ENCODE data around the gene SPHK2. TPM values are rescaled to one million over a fixed set of nuclear protein-coding genes. Genes with fewer than 3 reads are reported as not detected.

SPHK2 gene
- total RNA-seq, 4 donors from 2014 or later, result 17.1 to 45.4 (median 31.4) TPM

DNA sequence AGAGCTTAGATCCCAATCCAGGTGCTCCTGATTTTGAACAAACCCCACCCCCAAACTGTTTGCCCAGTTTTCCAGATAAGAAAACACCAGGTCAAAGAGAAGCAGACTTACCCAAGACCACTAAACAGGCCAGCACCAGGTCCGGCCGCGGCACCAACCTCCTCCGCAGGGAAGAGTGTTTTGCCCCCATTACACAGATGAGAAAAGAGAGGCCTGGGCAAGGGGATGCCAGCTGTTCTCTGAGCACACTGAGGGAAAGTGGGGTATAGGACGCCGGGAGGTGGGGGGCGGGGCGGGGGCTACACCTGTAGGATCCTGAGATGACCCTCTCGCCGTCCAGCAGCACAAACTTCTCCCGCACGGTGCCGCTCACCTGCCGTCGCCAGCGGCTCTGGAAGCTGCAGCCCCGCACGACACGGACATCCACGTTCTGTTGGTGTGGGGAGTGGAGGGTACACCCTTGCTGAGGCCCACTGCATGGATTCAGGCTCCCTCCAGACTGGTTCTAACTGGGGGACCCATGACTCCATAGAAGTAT, 9.7 kb upstream of the SPHK2 start:
- intact Hi-C loops (cut with DNase I), result no loop called here
- peaks cover under 1% of the 10 kb centered on the region in 2 donors for H3K36me3 ChIP-seq
- H3K27ac ChIP-seq, result no peak overlapping the region
- no peaks in the 10 kb centered on the region for H3K27me3 ChIP-seq
- TF ChIP-seq POLR2A (IDR thresholded peaks at IDR 0.05) (no peak), CTCF (IDR thresholded peaks at IDR 0.05) (no peak)
- H3K4me3 ChIP-seq (replicated peaks in 1 of 3), result no peak overlapping the region
- H3K9me3 ChIP-seq, result no peaks in the 10 kb centered on the region
- no peaks in the 10 kb centered on the region for H3K4me1 ChIP-seq
- WGBS, 2 donors, result 92 to 96% methylated on average over 16 to 20 of the region's 20 CpGs
- DNase-seq, result no peak

DNA sequence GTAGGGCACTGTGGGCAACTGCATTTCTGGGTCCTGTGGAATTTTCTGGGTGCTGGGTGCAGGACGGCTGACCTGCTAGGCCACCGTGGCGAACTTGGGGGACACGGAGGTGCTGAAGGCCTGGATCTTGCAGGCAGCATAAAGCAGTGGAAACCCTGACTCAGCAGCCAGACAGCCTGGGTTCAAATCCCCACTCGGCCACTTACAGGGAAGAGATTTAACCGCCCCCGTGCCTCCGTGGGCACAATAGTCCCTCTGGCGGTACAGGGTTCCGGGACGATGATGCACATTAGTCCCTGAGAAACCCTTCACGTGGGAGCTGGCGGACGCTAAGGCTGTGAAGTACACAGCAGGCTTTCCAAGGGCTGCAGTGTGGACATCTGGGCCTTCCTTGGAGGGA, 7.4 kb upstream of the SPHK2 start:
- Histone ChIP-seq H3K9me3 (no peaks in the 10 kb centered on the region), H3K4me3 (replicated peaks in 1 of 3) (no peak overlapping the region), H3K36me3 (peaks cover 22 to 23% of the 10 kb centered on the region in 2 donors), H3K27ac (no peak overlapping the region), H3K4me1 (peaks cover 0 to 5% of the 10 kb centered on the region in 2 donors), H3K27me3 (no peaks in the 10 kb centered on the region)
- no peak for DNase-seq
- intact Hi-C loops (cut with DNase I), result no loop called here
- TF ChIP-seq POLR2A (IDR thresholded peaks at IDR 0.05) (no peak), CTCF (IDR thresholded peaks at IDR 0.05) (no peak)
- 89 to 93% methylated on average over 12 to 14 of the region's 14 CpGs for WGBS, 2 donors

- intact Hi-C loops (cut with DNase I), result no loop called here
- H3K9me3 ChIP-seq, result no peaks in the 10 kb centered on the region
- no peak overlapping the region for H3K27ac ChIP-seq
- peaks cover 9 to 19% of the 10 kb centered on the region in 2 donors for H3K4me1 ChIP-seq
- no peak overlapping the region for H3K4me3 ChIP-seq (replicated peaks in 1 of 3)
- TF ChIP-seq POLR2A (IDR thresholded peaks at IDR 0.05) (no peak), CTCF (IDR thresholded peaks at IDR 0.05) (no peak)
- no peaks in the 10 kb centered on the region for H3K27me3 ChIP-seq
- DNase-seq, result no peak
- WGBS, 2 donors, result 84 to 92% methylated on average over 12 to 17 of the region's 39 CpGs
- H3K36me3 ChIP-seq, result peaks cover 25 to 26% of the 10 kb centered on the region in 2 donors
Observed at GRCh38 chr19:48613024-48613851, 6.1 kb upstream of the SPHK2 start.

DNA sequence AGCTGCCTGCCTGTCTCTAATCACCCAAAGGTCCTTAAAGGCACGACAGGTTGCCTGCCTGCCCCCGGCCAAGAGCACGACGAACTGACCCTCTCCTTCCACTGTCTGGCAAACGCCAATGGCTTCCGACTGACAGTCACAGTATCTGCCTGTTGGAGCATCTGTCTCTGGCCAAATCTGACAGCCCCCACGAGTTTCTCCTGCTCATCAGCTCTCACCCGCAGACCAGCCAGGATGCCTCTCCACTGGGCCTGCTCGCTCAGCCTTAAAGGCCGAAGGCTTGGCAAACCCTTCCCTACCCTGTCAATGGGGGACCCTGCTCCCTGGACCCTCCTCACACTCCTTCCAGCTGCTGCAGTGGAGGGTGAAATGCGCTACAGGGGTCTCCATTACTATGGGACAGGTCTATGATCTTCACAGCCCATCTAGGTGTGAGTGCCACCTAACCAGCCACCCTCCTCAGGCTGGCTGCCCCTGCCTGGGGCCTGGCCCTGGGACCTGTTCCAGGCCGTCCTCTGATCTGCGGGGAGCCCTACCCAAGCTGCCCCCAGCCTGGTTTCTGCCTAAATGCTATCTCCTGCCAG, 5.4 kb upstream of the SPHK2 start:
- peaks cover 25 to 26% of the 10 kb centered on the region in 2 donors for H3K36me3 ChIP-seq
- 67 to 79% methylated on average over 13 of the region's 13 CpGs for WGBS, 2 donors
- H3K4me1 ChIP-seq, result peaks cover 9 to 20% of the 10 kb centered on the region in 2 donors
- no peak for DNase-seq
- H3K4me3 ChIP-seq (replicated peaks in 1 of 3), result no peak overlapping the region
- intact Hi-C loops (cut with DNase I), result no loop called here
- no peak overlapping the region for H3K27ac ChIP-seq
- TF ChIP-seq CTCF (IDR thresholded peaks at IDR 0.05) (no peak), POLR2A (IDR thresholded peaks at IDR 0.05) (no peak)
- H3K9me3 ChIP-seq, result no peaks in the 10 kb centered on the region
- no peaks in the 10 kb centered on the region for H3K27me3 ChIP-seq
